Neural progenitor cell (in vitro differentiated cells): ENCODE results near the gene TCF7L1.

Source experiments
- EZH2 ChIP-seq: fragments of 200-600 bp; sonication (generic); IDR thresholded peaks from 2 replicates; pipeline ENCODE4 v1.6.1; 2017; ENCODE audit warnings: antibody characterized with exemption, mild to moderate bottlenecking, moderate library complexity
- TF ChIP-seq, protein P1 (sequence below): fragments of 200-600 bp; sonication (generic); IDR thresholded peaks from 2 replicates; pipeline ENCODE4 v1.5.1; 2017; ENCODE audit warnings: antibody characterized with exemption, mild to moderate bottlenecking

DNA sequence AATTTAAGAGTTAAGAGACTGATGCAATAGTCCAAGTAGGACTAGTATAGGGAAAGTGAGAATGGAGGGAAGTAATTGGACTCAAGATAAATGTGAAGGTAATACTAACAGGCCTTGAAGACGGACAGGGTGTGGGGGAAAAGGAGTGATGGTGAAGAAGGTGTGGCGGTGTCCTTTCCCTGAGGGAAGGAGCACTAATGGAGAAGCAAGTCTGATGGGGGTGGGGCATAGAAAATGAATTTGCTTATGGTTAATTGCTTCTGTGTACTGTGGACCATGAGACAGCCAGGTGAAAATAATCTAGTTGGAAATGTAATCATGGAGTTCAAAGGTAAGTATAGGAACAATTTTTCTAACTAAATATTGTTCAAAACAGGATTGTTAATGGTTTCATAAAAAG is 201.7 kb downstream of the TCF7L1 start:
- TF ChIP-seq, protein P1, sequence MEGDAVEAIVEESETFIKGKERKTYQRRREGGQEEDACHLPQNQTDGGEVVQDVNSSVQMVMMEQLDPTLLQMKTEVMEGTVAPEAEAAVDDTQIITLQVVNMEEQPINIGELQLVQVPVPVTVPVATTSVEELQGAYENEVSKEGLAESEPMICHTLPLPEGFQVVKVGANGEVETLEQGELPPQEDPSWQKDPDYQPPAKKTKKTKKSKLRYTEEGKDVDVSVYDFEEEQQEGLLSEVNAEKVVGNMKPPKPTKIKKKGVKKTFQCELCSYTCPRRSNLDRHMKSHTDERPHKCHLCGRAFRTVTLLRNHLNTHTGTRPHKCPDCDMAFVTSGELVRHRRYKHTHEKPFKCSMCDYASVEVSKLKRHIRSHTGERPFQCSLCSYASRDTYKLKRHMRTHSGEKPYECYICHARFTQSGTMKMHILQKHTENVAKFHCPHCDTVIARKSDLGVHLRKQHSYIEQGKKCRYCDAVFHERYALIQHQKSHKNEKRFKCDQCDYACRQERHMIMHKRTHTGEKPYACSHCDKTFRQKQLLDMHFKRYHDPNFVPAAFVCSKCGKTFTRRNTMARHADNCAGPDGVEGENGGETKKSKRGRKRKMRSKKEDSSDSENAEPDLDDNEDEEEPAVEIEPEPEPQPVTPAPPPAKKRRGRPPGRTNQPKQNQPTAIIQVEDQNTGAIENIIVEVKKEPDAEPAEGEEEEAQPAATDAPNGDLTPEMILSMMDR: no peak
- TF ChIP-seq EZH2: no peak
